Measurements from ENCODE around the gene MLF2. TPM values are rescaled to one million over a fixed set of nuclear protein-coding genes. Genes with fewer than 3 reads are reported as not detected.

Gene MLF2
- total RNA-seq, 4 donors from 2014 or later: 127 to 150 (median 129) TPM

DNA sequence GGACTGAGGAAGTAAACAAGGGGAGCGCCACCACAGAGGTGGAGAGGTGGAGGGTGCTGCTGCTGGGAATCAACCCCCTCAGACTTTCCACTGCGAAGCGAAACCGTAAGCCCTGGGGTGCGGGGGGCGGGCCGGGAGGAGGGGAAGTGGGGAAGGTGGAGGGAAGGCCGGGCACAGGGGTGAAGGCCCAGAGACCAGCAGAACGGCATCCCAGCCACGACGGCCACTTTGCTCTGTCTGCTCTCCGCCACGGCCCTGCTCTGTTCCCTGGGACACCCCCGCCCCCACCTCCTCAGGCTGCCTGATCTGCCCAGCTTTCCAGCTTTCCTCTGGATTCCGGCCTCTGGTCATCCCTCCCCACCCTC lies 19.4 kb upstream of the MLF2 start, which contains the start of gene LAG3:
LAG3 (plus strand) TSS at position 190 of the 365 bp plus-strand sequence. CDS start 333 bp downstream, outside the sequence.
- DNase-seq (ENCODE audit: low spot score) (no peak), ATAC-seq (ENCODE audit: low FRiP score) (no peak)
- TF ChIP-seq, protein P1, sequence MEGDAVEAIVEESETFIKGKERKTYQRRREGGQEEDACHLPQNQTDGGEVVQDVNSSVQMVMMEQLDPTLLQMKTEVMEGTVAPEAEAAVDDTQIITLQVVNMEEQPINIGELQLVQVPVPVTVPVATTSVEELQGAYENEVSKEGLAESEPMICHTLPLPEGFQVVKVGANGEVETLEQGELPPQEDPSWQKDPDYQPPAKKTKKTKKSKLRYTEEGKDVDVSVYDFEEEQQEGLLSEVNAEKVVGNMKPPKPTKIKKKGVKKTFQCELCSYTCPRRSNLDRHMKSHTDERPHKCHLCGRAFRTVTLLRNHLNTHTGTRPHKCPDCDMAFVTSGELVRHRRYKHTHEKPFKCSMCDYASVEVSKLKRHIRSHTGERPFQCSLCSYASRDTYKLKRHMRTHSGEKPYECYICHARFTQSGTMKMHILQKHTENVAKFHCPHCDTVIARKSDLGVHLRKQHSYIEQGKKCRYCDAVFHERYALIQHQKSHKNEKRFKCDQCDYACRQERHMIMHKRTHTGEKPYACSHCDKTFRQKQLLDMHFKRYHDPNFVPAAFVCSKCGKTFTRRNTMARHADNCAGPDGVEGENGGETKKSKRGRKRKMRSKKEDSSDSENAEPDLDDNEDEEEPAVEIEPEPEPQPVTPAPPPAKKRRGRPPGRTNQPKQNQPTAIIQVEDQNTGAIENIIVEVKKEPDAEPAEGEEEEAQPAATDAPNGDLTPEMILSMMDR (IDR thresholded peaks at IDR 0.05): no peak

DNA sequence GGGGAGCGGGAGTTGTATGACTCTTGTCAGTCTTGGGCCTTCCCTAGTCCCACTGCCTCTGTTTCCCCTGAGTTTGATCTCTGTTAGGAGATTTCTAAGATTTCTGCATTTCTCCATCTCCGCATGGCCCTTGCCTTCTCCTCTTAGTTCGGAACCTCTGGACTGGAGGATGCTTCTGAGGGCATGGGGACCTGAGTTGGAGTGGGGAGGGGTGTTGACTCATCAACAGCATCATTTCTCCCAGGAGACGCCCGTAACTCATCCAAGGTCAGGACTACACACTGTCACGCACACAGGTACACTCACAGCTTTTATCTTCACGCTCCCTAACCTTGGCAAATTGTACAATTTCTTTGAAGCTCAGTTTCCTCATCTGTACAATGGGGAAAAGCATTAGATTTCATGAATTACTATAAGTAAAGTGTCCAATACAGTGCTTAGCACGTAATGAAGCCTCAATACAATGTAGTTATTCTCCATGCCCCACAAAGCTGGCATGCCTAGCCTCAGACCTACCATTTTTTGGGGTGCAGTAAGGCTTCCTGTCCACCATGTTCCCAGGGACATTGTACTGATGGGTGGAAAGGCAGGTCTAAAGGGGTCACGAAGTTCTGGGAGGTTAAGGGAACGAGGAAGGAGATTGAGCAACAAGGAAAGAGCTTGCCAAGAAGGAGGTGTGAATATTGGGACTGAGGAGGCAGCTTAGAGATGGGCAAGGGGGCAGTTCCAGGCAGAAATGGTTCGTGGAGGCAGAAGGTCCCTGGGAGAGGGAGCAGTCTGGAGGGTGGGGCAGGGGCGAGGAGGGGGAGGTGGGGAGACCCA lies 18.8 kb upstream of the MLF2 start:
- peak; percentile 37 for ATAC-seq (ENCODE audit: low FRiP score)
- DNase-seq (ENCODE audit: low spot score): no peak
- TF ChIP-seq, protein P1 (IDR thresholded peaks at IDR 0.05): no peak

DNA sequence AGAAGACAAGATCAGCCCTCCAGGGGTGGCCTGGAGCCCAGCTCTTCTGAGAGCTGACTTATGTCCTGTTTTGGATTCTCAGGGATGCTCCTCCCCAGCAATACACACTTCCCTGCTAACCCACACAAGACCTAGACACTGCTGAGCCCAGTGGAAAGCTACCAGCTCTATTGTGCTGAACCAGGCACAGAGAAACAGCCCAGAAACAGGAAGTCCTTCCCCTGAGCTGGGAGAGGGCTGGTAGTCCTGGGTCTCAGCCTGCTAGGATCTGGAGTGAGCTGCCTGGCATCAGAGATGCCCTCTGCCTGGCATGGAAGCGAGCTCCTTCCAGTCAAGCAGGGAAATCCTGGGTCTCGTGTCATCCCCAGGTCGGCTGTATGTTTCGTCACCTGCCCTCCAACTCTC lies 18.2 kb upstream of the MLF2 start:
- DNase-seq (ENCODE audit: low spot score) (no peak), ATAC-seq (ENCODE audit: low FRiP score) (peak; percentile 0)
- TF ChIP-seq, protein P1 (IDR thresholded peaks at IDR 0.05): no peak

DNA sequence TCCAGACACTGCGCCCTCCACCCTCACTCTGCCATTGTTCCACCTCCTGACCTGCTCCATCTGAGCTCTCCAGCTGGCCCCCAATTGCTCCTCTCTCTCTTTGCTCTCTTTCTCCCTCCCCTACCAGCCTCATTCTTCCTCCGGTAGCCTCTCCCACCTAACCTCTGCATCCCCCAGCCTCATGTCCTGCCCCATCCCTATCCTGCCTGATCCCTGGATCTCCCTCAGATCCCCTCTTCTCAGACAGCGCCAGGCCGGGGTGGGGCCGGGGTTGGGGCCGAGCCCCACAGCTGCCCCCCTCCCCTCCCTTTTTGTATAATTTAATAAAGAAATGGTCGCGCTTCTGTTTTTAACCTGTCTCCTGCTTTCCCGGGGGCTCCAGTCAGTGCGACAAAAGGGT lies 17.7 kb upstream of the MLF2 start:
- DNase-seq (ENCODE audit: low spot score) (no peak), ATAC-seq (ENCODE audit: low FRiP score) (no peak)
- TF ChIP-seq, protein P1 (IDR thresholded peaks at IDR 0.05): no peak

DNA sequence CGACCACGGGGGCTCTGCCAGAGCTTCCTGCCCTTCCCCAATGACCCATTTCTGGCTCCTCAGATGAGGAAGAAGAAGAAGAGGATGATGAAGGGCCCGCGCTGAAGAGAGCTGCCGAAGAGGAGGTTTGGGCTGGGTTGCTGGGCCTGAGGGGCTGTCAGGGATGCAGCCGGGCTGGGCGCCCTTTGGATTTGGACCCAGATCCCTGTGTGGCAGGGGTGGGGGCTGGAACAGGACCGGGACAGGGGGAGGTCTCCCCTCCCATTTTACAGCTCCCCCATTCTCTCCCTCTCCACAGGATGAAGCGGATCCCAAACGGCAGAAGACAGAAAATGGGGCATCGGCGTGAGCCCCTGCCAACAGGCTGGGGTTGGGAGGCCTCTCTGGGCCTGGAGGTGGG lies 17.2 kb upstream of the MLF2 start:
- ATAC-seq (ENCODE audit: low FRiP score) (no peak), DNase-seq (ENCODE audit: low spot score) (no peak)
- TF ChIP-seq, protein P1 (IDR thresholded peaks at IDR 0.05): no peak

DNA sequence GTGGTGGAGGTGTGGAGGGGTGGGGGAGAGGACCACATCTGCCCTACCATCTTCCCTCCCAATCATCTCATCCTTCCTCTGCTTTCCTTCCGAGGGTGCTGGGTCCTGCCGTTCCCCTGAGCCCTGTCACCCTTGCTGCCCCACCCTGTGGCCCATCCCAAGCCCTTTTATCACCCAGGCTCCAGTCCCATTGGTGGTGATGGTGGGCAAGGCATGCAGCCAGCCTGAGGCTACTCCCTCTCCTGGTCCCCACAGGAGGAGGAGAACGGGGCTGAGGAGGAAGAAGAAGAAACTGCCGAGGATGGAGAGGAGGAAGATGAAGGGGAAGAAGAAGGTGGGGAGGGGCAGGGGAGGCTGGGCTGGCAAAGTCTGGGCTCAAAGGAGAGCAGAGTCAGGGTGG lies 16.7 kb upstream of the MLF2 start:
- DNase-seq (ENCODE audit: low spot score): no peak
- no peak for ATAC-seq (ENCODE audit: low FRiP score)
- TF ChIP-seq, protein P1 (IDR thresholded peaks at IDR 0.05): no peak

DNA sequence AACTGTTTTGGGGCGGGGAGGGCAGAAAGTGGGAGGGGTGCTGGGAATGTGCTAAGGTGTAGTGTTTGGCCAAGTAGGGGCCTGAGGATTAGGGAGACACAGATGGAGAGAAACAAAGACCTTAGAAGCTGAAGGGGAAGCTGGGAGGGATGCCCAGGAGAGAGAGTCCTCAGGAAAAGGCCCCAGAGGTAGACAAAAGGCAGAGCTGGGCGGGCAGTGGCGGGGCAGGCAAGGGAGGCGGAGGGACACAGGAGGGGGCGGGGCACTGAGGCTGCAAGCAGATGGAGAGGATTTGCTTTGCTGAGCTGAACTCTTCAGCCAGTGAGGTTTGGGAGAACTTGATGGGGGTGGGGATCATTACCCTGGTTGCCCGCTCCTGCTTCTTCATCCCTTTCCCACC lies 16.0 kb upstream of the MLF2 start:
- ATAC-seq (ENCODE audit: low FRiP score) (no peak), DNase-seq (ENCODE audit: low spot score) (no peak)
- TF ChIP-seq, protein P1 (IDR thresholded peaks at IDR 0.05): no peak

Data from omental fat pad (tissue), 4 donors.